ENCODE results near the gene SEC61A1. TPM values are rescaled to one million over a fixed set of nuclear protein-coding genes. Genes with fewer than 3 reads are reported as not detected.

The SEC61A1 gene
- total RNA-seq, 1 donor from 2014 or later, result 176 TPM

DNA sequence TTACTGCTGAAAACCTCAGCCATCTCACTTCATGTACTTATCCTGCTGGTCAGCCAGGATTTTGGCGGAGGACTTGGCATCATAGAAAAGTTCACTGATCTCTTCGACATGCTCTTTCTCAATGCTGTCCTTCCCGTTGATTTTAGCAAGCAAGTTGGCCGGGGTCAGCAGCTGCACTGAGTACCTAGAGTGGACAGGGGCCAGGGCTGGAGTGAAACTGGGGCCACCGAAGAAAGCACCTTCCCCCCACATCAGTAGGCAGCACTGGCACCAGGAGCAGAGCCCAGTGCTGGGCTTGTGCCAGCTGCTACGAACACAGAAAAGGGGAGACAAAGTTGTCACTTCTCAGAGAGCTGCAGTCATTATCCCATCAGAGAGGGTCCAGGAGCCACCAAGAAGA lies 29.0 kb downstream of the SEC61A1 start:
- no peak for TF ChIP-seq CTCF (IDR thresholded peaks at IDR 0.05; ENCODE audit: unreplicated experiment)
- Mint-ChIP-seq H3K27ac (no peak overlapping the region), H3K27me3 (peaks cover 14% of the 10 kb centered on the region), H3K36me3 (ENCODE audit: insufficient read depth) (peaks cover 29% of the 10 kb centered on the region), H3K4me1 (ENCODE audit: low read depth) (peaks cover 8% of the 10 kb centered on the region), H3K9me3 (ENCODE audit: low read depth) (no peaks in the 10 kb centered on the region), H3K4me3 (ENCODE audit: low read depth) (no peak overlapping the region)
- DNase-seq (ENCODE audit: low spot score, unreplicated experiment), result no peak

DNA sequence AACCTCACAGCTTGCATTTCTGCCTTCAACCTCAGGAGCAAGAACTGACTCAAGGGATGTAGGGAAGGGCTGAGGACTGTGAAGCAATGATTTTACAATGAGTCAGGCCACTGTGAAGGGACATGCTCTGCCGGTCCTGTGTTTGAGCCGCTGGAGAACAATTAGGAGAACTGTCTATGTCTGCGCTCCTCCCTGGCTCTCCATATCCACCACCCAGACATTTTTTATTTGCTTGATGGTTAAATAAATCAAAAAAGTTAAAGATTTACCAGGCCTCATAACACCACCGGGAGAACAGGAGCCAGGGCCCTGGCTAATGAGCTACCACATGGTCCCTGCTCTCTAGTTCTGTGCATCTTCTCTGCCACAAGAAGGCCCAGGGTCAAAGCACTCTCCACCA lies 29.6 kb downstream of the SEC61A1 start:
- TF ChIP-seq CTCF (IDR thresholded peaks at IDR 0.05; ENCODE audit: unreplicated experiment), result no peak
- Mint-ChIP-seq H3K4me3 (ENCODE audit: low read depth) (no peak overlapping the region), H3K4me1 (ENCODE audit: low read depth) (peaks cover 8% of the 10 kb centered on the region), H3K9me3 (ENCODE audit: low read depth) (no peaks in the 10 kb centered on the region), H3K27ac (no peak overlapping the region), H3K36me3 (ENCODE audit: insufficient read depth) (peaks cover 30% of the 10 kb centered on the region), H3K27me3 (peaks cover 14% of the 10 kb centered on the region)
- no peak for DNase-seq (ENCODE audit: low spot score, unreplicated experiment)

DNA sequence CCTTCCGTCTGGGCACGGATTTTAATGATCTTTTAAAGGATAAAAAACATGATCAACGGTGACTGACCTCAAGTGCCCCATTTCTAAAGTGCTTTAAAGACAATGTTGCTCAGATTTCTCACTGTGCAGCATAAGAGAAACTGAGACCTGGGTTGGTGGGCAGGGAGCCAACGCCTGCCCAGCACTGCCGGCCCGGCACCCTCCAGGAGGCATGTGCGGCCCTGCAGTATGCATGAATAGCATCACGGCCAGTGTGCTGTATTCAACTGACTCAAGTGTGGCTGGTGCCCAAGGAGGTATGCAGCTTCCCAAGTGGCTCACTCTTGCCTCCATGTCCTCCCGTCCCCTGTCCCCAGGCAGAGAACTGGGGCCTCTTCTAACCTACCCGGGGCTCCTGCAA lies 30.3 kb downstream of the SEC61A1 start:
- no peaks in the 10 kb centered on the region for H3K9me3 Mint-ChIP-seq (ENCODE audit: low read depth)
- H3K27ac Mint-ChIP-seq, result no peak overlapping the region
- peaks cover 33% of the 10 kb centered on the region for H3K36me3 Mint-ChIP-seq (ENCODE audit: insufficient read depth)
- no peak for TF ChIP-seq CTCF (IDR thresholded peaks at IDR 0.05; ENCODE audit: unreplicated experiment)
- H3K4me3 Mint-ChIP-seq (ENCODE audit: low read depth), result no peak overlapping the region
- H3K4me1 Mint-ChIP-seq (ENCODE audit: low read depth), result peaks cover 8% of the 10 kb centered on the region
- peaks cover 14% of the 10 kb centered on the region for H3K27me3 Mint-ChIP-seq
- DNase-seq (ENCODE audit: low spot score, unreplicated experiment), result no peak

DNA sequence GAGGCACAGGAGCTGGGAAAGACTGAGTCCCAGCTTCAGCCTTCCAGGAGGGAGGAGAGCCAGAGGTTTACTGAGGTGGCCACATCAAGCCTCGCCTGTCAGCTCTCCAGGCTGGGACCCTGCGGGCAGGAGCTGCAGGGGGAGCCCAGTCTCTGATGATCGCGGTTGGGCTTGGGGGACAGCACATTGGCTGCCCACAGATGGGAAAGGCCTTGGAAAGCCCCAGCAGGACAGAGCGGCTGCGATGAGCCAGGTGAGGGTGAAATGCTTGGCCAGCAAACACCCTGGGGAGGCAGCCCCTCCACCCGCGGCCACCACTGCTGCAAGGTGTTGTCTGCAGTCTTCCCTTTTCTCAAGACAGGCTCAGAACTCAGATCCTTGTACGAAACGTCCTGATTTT lies 31.2 kb downstream of the SEC61A1 start:
- H3K9me3 Mint-ChIP-seq (ENCODE audit: low read depth), result no peaks in the 10 kb centered on the region
- H3K4me3 Mint-ChIP-seq (ENCODE audit: low read depth), result no peak overlapping the region
- peaks cover 33% of the 10 kb centered on the region for H3K36me3 Mint-ChIP-seq (ENCODE audit: insufficient read depth)
- H3K4me1 Mint-ChIP-seq (ENCODE audit: low read depth), result peaks cover 8% of the 10 kb centered on the region
- H3K27me3 Mint-ChIP-seq, result peaks cover 13% of the 10 kb centered on the region
- no peak for DNase-seq (ENCODE audit: low spot score, unreplicated experiment)
- TF ChIP-seq CTCF (IDR thresholded peaks at IDR 0.05; ENCODE audit: unreplicated experiment), result no peak
- no peak overlapping the region for H3K27ac Mint-ChIP-seq

DNA sequence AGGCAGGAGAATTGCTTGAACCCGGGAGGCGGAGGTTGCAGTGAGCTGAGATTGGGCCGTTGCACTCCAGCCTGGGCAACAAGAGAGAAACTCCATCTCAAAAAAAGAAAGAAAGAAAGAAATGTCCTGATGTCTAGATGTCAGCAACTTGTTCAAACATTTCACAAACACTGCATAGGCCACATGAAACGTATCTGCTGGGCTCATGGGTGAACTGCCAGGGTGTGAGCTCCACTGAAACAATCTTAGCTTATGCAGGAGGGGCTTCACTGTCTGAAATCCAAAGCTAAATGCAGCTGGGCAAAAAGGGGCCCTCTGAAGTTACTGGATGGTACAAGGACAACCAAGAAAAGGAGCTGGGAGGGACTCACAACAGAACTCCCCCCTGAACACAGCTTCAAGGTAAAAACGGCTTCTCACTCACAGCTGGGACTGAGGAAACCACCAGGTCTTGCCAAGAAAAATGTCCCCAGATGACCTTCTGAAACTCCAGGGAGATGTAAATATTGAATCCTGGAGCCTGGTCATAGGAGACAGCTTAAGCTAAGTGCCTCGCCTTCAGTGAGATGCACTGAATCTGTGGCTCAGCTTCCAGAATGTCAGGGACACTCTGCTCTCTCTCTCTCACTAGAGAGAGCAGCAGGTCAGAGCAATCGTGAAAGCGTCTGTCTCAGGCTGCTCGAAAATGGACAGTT lies 31.9 kb downstream of the SEC61A1 start:
- peaks cover 8% of the 10 kb centered on the region for H3K27me3 Mint-ChIP-seq
- TF ChIP-seq CTCF (IDR thresholded peaks at IDR 0.05; ENCODE audit: unreplicated experiment), result no peak
- DNase-seq (ENCODE audit: low spot score, unreplicated experiment), result no peak
- H3K36me3 Mint-ChIP-seq (ENCODE audit: insufficient read depth), result peaks cover 29% of the 10 kb centered on the region
- peaks cover 8% of the 10 kb centered on the region for H3K4me1 Mint-ChIP-seq (ENCODE audit: low read depth)
- no peak overlapping the region for H3K4me3 Mint-ChIP-seq (ENCODE audit: low read depth)
- H3K27ac Mint-ChIP-seq, result no peak overlapping the region
- H3K9me3 Mint-ChIP-seq (ENCODE audit: low read depth), result no peaks in the 10 kb centered on the region

Data from progenitor cell of endocrine pancreas (in vitro differentiated cells).